Right atrium auricular region (tissue), 2 donors: ENCODE data around the gene GPC1. TPM values are rescaled to one million over a fixed set of nuclear protein-coding genes. Genes with fewer than 3 reads are reported as not detected.
A peak's percentile ranks its signal among the peaks of the same experiment; 100 is the strongest.

Experiments
- DNase-seq: peaks from one replicate; pipeline ENCODE4 v3.0.0-alpha.2; 2019; ENCODE audit warnings: low spot score
- H3K27ac ChIP-seq, 2 donors: fragments of 200-600 bp; sonication (generic); 1 replicate in 1 of 2; 2 replicates in 1 of 2; pipeline ENCODE4 v1.5.1; 2016 to 2019
- H3K27me3 ChIP-seq, 2 donors: fragments of 200-600 bp; sonication (generic); one replicate each; pipeline versions ENCODE4 v1.5.1 to v1.6.0; 2017 to 2019
- H3K36me3 ChIP-seq: fragments of 200-600 bp; sonication (generic); one replicate; pipeline ENCODE4 v1.5.1; 2016
- H3K4me1 ChIP-seq, 2 donors: fragments of 200-600 bp; sonication (generic); one replicate each; pipeline versions ENCODE4 v1.5.1 to v1.6.0; 2017 to 2019
- H3K4me3 ChIP-seq, 2 donors: fragments of 200-600 bp; sonication (generic); 1 replicate in 1 of 2; 2 replicates in 1 of 2; pipeline ENCODE4 v1.5.1; 2017 to 2019; ENCODE audit warnings: mild to moderate bottlenecking in 1 of 2, moderate library complexity in 1 of 2
- H3K9me3 ChIP-seq, 2 donors: fragments of 200-600 bp; sonication (generic); one replicate each; pipeline ENCODE4 v1.5.1; 2019
- CTCF ChIP-seq, 2 donors: fragments of 200-600 bp; sonication (generic); IDR thresholded peaks; one replicate each; pipeline ENCODE4 v1.5.1; 2019; ENCODE audit warnings: antibody characterized with exemption in 2 of 2
- total RNA-seq, 2 donors: library from RNA; depleted of rRNA; stranded (reverse); fragments of >200 nt; gene quantifications; one replicate each; pipeline ENCODE4 v1.1.0, GENCODE V29; 2016

The GPC1 gene
- total RNA-seq, 2 donors from 2014 or later: 77.4 to 103 TPM

- Histone ChIP-seq H3K9me3 (no peaks in the 10 kb centered on the region), H3K27me3 (no peaks in the 10 kb centered on the region), H3K27ac (no peak overlapping the region), H3K36me3 (no peaks in the 10 kb centered on the region), H3K4me1 (peaks cover 0 to 53% of the 10 kb centered on the region in 2 donors), H3K4me3 (peak overlapping the region in 1 of 2 donors; percentile 7)
- no peak for DNase-seq
- TF ChIP-seq CTCF (IDR thresholded peaks at IDR 0.05): no peak
These were observed 20.4 kb downstream of the GPC1 start for GRCh38 chr2:240455647-240456446.

- peaks cover 0 to 45% of the 10 kb centered on the region in 2 donors for H3K4me1 ChIP-seq
- no peak overlapping the region for H3K4me3 ChIP-seq
- no peaks in the 10 kb centered on the region for H3K36me3 ChIP-seq
- H3K27me3 ChIP-seq: no peaks in the 10 kb centered on the region
- no peak overlapping the region for H3K27ac ChIP-seq
- H3K9me3 ChIP-seq: no peaks in the 10 kb centered on the region
- no peak for TF ChIP-seq CTCF (IDR thresholded peaks at IDR 0.05)
- no peak for DNase-seq
These were observed 21.2 kb downstream of the GPC1 start for GRCh38 chr2:240456447-240457222.

GRCh38 chr2:240457223-240458043 is 22.0 kb downstream of the GPC1 start:
- no peaks in the 10 kb centered on the region for H3K9me3 ChIP-seq
- no peaks in the 10 kb centered on the region for H3K36me3 ChIP-seq
- no peaks in the 10 kb centered on the region for H3K27me3 ChIP-seq
- DNase-seq: no peak
- no peak overlapping the region for H3K4me3 ChIP-seq
- TF ChIP-seq CTCF (IDR thresholded peaks at IDR 0.05): no peak
- no peak overlapping the region for H3K27ac ChIP-seq
- peaks cover 0 to 37% of the 10 kb centered on the region in 2 donors for H3K4me1 ChIP-seq

- no peak for DNase-seq
- H3K36me3 ChIP-seq: no peaks in the 10 kb centered on the region
- no peaks in the 10 kb centered on the region for H3K27me3 ChIP-seq
- H3K4me1 ChIP-seq: peaks cover 0 to 37% of the 10 kb centered on the region in 2 donors
- H3K27ac ChIP-seq: no peak overlapping the region
- no peak overlapping the region for H3K4me3 ChIP-seq
- no peaks in the 10 kb centered on the region for H3K9me3 ChIP-seq
- no peak for TF ChIP-seq CTCF (IDR thresholded peaks at IDR 0.05)
These were observed 22.8 kb downstream of the GPC1 start for GRCh38 chr2:240458044-240458899.

GRCh38 chr2:240458900-240459391 is 23.5 kb downstream of the GPC1 start:
- TF ChIP-seq CTCF (IDR thresholded peaks at IDR 0.05): no peak
- no peaks in the 10 kb centered on the region for H3K9me3 ChIP-seq
- DNase-seq: no peak
- H3K36me3 ChIP-seq: peaks cover 2% of the 10 kb centered on the region
- no peak overlapping the region for H3K27ac ChIP-seq
- H3K4me3 ChIP-seq: no peak overlapping the region
- H3K27me3 ChIP-seq: no peaks in the 10 kb centered on the region
- peaks cover 0 to 32% of the 10 kb centered on the region in 2 donors for H3K4me1 ChIP-seq
